Central memory CD8-positive, alpha-beta T cell (primary cell): ENCODE measurements around the gene TNS1.
"Not testable (repeated sequence)": the region's sequence is repeated elsewhere in the genome, so short reads cannot be mapped to it uniquely, and the experiment has no call there.

ENCODE experiments used
- ATAC-seq: fragments of 150-1000 bp; cut with Tn5 transposase; replicated peaks from 2 replicates; pipeline ENCODE4 v1.10.0; 2022; ENCODE audit warnings: mild to moderate bottlenecking, moderate FRiP score, moderate number of reproducible peaks; ENCODE audit not compliant: poor library complexity, severe bottlenecking; ENCODE audit errors: extremely low read depth
- DNase-seq, 2 donors: peaks; one replicate each; pipeline ENCODE4 v3.0.0; 2021; ENCODE audit warnings: low spot score in 2 of 2
- H3K27ac Mint-ChIP-seq: one replicate; pipeline ENCODE4 v1.8.0; 2022; ENCODE audit warnings: low read depth, mild to moderate bottlenecking, moderate library complexity, mixed read lengths
- H3K27me3 Mint-ChIP-seq: one replicate; pipeline ENCODE4 v1.8.0; 2022; ENCODE audit warnings: mixed read lengths
- H3K36me3 Mint-ChIP-seq: one replicate; pipeline ENCODE4 v1.8.0; 2022; ENCODE audit warnings: mild to moderate bottlenecking, moderate library complexity, mixed read lengths; ENCODE audit not compliant: insufficient read depth
- H3K4me1 Mint-ChIP-seq: one replicate; pipeline ENCODE4 v1.8.0; 2022; ENCODE audit warnings: mixed read lengths
- H3K4me3 Mint-ChIP-seq: one replicate; pipeline ENCODE4 v1.8.0; 2022; ENCODE audit warnings: mild to moderate bottlenecking, moderate library complexity, mixed read lengths
- H3K9me3 Mint-ChIP-seq: one replicate; pipeline ENCODE4 v1.8.0; 2022; ENCODE audit warnings: mixed read lengths

Gene TNS1

GRCh38 chr2:218034497-218035213 is 31.9 kb upstream of the TNS1 start:
- not testable (repeated sequence) for H3K36me3 Mint-ChIP-seq, H3K9me3 Mint-ChIP-seq, H3K27ac Mint-ChIP-seq, H3K4me1 Mint-ChIP-seq
- peak; percentile 78 for ATAC-seq
- Mint-ChIP-seq H3K4me3 (peak overlapping the region; percentile 44), H3K27me3 (peaks cover 14% of the 10 kb centered on the region)
- DNase-seq: peak; percentile 36 to 47

- Mint-ChIP-seq H3K27me3 (peaks cover 6% of the 10 kb centered on the region), H3K36me3 (peaks cover 2% of the 10 kb centered on the region), H3K9me3 (no peaks in the 10 kb centered on the region), H3K4me1 (no peaks in the 10 kb centered on the region), H3K27ac (no peak overlapping the region), H3K4me3 (peak overlapping the region; percentile 44)
- peak; percentile 8 to 13 for DNase-seq
- ATAC-seq: peak; percentile 12
These were observed 31.0 kb upstream of the TNS1 start for GRCh38 chr2:218033590-218034496.

DNA sequence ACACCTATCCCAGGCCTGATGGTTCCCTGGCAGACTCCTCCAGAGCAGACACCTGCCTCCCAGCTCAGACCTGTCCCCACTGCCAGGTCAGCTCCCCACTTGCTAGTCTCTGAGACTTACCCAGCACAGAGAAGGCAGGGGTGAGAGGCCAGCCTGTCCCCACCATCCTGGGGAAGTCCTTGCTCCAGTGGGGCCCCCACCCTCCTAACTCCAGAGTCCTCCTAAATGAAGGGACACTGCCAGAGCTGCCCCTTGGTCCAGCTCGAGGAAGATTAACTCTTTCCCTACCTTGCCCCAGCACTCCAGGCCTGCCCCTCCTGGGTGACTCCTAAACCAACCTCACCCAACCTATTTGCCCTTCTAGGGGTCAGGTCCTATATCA is 30.4 kb upstream of the TNS1 start:
- Mint-ChIP-seq H3K4me1 (no peaks in the 10 kb centered on the region), H3K27ac (no peak overlapping the region), H3K9me3 (no peaks in the 10 kb centered on the region), H3K4me3 (no peak overlapping the region), H3K36me3 (peaks cover 2% of the 10 kb centered on the region), H3K27me3 (no peaks in the 10 kb centered on the region)
- ATAC-seq (no peak), DNase-seq (peak; percentile 8 to 13)

GRCh38 chr2:218032336-218033171 is 29.8 kb upstream of the TNS1 start:
- Mint-ChIP-seq H3K9me3 (no peaks in the 10 kb centered on the region), H3K36me3 (peaks cover 2% of the 10 kb centered on the region), H3K4me1 (no peaks in the 10 kb centered on the region), H3K4me3 (no peak overlapping the region), H3K27me3 (no peaks in the 10 kb centered on the region), H3K27ac (no peak overlapping the region)
- peak; percentile 8 to 11 for DNase-seq
- no peak for ATAC-seq

- H3K9me3 Mint-ChIP-seq: no peaks in the 10 kb centered on the region
- H3K36me3 Mint-ChIP-seq: peaks cover 2% of the 10 kb centered on the region
- no peaks in the 10 kb centered on the region for H3K4me1 Mint-ChIP-seq
- no peak overlapping the region for H3K4me3 Mint-ChIP-seq
- DNase-seq: peak in 1 of 2 donors; percentile 5
- H3K27me3 Mint-ChIP-seq: no peaks in the 10 kb centered on the region
- H3K27ac Mint-ChIP-seq: no peak overlapping the region
- no peak for ATAC-seq
These were observed 29.0 kb upstream of the TNS1 start for GRCh38 chr2:218031771-218032257.

GRCh38 chr2:218031261-218031660 is 28.5 kb upstream of the TNS1 start:
- no peaks in the 10 kb centered on the region for H3K9me3 Mint-ChIP-seq
- no peak for ATAC-seq
- H3K36me3 Mint-ChIP-seq: peaks cover 2% of the 10 kb centered on the region
- no peak overlapping the region for H3K4me3 Mint-ChIP-seq
- no peaks in the 10 kb centered on the region for H3K4me1 Mint-ChIP-seq
- H3K27me3 Mint-ChIP-seq: no peaks in the 10 kb centered on the region
- no peak overlapping the region for H3K27ac Mint-ChIP-seq
- DNase-seq: no peak

- no peaks in the 10 kb centered on the region for H3K27me3 Mint-ChIP-seq
- H3K36me3 Mint-ChIP-seq: peaks cover 2% of the 10 kb centered on the region
- H3K27ac Mint-ChIP-seq: no peak overlapping the region
- DNase-seq (peak; percentile 8), ATAC-seq (no peak)
- no peak overlapping the region for H3K4me3 Mint-ChIP-seq
- H3K9me3 Mint-ChIP-seq: no peaks in the 10 kb centered on the region
- no peaks in the 10 kb centered on the region for H3K4me1 Mint-ChIP-seq
These were observed 27.8 kb upstream of the TNS1 start for GRCh38 chr2:218030409-218031195.

- DNase-seq (peak in 1 of 2 donors; percentile 1), ATAC-seq (no peak)
- H3K36me3 Mint-ChIP-seq: peaks cover 2% of the 10 kb centered on the region
- no peak overlapping the region for H3K4me3 Mint-ChIP-seq
- H3K9me3 Mint-ChIP-seq: no peaks in the 10 kb centered on the region
- H3K4me1 Mint-ChIP-seq: no peaks in the 10 kb centered on the region
- H3K27me3 Mint-ChIP-seq: no peaks in the 10 kb centered on the region
- H3K27ac Mint-ChIP-seq: no peak overlapping the region
These were observed 26.9 kb upstream of the TNS1 start for GRCh38 chr2:218029366-218030360.

DNA sequence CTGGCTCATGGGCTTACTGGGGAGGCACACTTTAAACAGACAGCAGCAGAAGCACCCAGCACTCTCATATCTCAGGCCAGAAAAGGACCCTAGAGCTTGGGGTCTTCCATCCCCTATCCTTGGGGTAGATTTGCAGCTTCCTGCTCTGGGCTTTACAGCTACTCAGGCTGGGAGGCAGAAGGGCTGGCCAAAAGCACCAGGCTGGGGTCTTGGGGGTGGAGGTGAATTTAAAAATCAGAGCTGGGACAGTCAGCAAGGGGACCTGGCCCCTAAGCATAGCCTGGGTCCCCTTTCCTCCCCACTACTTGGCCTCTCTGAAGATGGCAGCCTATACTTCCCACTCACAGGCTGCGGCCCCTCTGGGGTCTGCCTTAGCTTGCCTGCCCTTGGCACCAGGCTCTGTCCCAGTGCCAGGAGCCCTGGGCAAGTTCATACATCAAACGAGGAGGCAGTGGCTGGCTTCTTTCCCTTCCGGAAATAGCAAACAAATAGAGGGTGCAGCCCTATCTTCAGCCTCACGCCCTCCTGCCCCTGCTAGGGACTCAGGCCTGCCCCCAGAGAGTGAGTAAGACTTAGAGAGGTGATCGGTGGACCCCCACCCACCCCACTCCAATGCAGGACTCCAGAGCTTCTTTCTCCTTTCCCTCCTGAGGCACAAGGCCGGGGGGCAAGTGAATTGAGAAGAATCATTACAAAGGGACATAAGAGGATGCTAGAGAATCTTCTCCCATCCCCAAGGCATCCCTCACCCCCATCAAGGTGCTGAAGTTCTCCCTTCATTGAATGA is 26.0 kb upstream of the TNS1 start:
- H3K4me3 Mint-ChIP-seq: no peak overlapping the region
- H3K27ac Mint-ChIP-seq: no peak overlapping the region
- H3K4me1 Mint-ChIP-seq: no peaks in the 10 kb centered on the region
- no peaks in the 10 kb centered on the region for H3K36me3 Mint-ChIP-seq
- peak in 1 of 2 donors; percentile 7 for DNase-seq
- H3K27me3 Mint-ChIP-seq: no peaks in the 10 kb centered on the region
- H3K9me3 Mint-ChIP-seq: no peaks in the 10 kb centered on the region
- no peak for ATAC-seq

DNA sequence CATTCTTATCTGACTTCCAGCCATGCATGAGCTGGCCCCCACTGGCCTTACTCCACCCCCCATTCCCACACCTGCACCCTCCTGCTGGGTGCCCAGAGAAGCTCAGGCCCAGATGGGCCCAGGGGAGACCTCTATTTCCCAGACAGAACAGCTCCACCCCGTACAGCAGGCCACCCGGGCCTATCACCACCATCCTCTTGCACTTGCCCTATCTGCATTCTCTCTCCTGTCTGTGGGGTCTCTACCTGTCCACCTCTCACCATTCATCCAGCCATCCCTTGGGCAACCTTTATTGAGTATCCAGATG is 25.3 kb upstream of the TNS1 start:
- peak in 1 of 2 donors; percentile 5 for DNase-seq
- no peaks in the 10 kb centered on the region for H3K27me3 Mint-ChIP-seq
- no peaks in the 10 kb centered on the region for H3K9me3 Mint-ChIP-seq
- H3K4me3 Mint-ChIP-seq: no peak overlapping the region
- no peak overlapping the region for H3K27ac Mint-ChIP-seq
- H3K36me3 Mint-ChIP-seq: no peaks in the 10 kb centered on the region
- H3K4me1 Mint-ChIP-seq: no peaks in the 10 kb centered on the region
- ATAC-seq: no peak
